AG04449 (cell line): ENCODE data around the gene MAP3K8.
A peak's percentile ranks its signal among the peaks of the same experiment; 100 is the strongest.

Source experiments
- CTCF ChIA-PET: fragments of 350-600 bp; formaldehyde crosslinking; extraction: SDS; loops from one replicate; lab custom pipeline; 2021; ENCODE audit warnings: antibody characterized with exemption; lab: Yijun Ruan, JAX
- POLR2A ChIA-PET: fragments of 400-600, 350-600 bp; formaldehyde crosslinking; extraction: SDS; loops from one replicate; lab custom pipeline; 2020; ENCODE audit warnings: antibody characterized with exemption, inconsistent platforms; lab: Yijun Ruan, JAX
- DNase-seq: peaks from one replicate; pipeline ENCODE4 v3.0.0-alpha.2; 2010; ENCODE audit warnings: low read depth, low spot score
- H3K4me3 ChIP-seq: 2 replicates; pipeline ENCODE4 v1.5.1; 2011; ENCODE audit warnings: low read depth, mild to moderate bottlenecking, control low read depth, low read length
- CTCF ChIP-seq: IDR thresholded peaks from one replicate; pipeline ENCODE4 v1.5.1; 2011; ENCODE audit warnings: mild to moderate bottlenecking, moderate library complexity, low read length, control low read depth, inconsistent platforms; ENCODE audit not compliant: insufficient read depth; ENCODE audit errors: missing control alignments

The MAP3K8 gene

GRCh38 chr10:30390207-30390606 lies 43.8 kb upstream of the MAP3K8 start:
- ChIA-PET POLR2A (interaction anchor here (0.6 kb wide), 1 partner anchor 192 kb away, joined by 3 read pairs; no protein-coding TSS in a partner anchor), CTCF (interaction anchor here (1.0 to 9.8 kb wide), 6 partner anchors 12 to 200 kb away, joined by 3 to 222 read pairs (median 41); no protein-coding TSS in a partner anchor)
- no peak for DNase-seq
- H3K4me3 ChIP-seq, result no peak overlapping the region
- TF ChIP-seq CTCF, result no peak

GRCh38 chr10:30391266-30391665 lies 42.7 kb upstream of the MAP3K8 start:
- POLR2A ChIA-PET, result no interaction called here
- CTCF ChIA-PET, result interaction anchor here (0.8 to 9.8 kb wide), 15 partner anchors 9 to 392 kb away, joined by 3 to 222 read pairs (median 5); no protein-coding TSS in a partner anchor
- no peak overlapping the region for H3K4me3 ChIP-seq
- TF ChIP-seq CTCF, result no peak
- no peak for DNase-seq

GRCh38 chr10:30392564-30392990 lies 41.4 kb upstream of the MAP3K8 start:
- DNase-seq, result no peak
- POLR2A ChIA-PET, result no interaction called here
- peak; percentile 95 for TF ChIP-seq CTCF
- CTCF ChIA-PET, result interaction anchor here (0.7 to 9.8 kb wide), 37 partner anchors 8 to 394 kb away, joined by 3 to 222 read pairs (median 4); no protein-coding TSS in a partner anchor
- H3K4me3 ChIP-seq, result no peak overlapping the region

- no peak for DNase-seq
- H3K4me3 ChIP-seq, result no peak overlapping the region
- TF ChIP-seq CTCF, result no peak
- POLR2A ChIA-PET, result no interaction called here
- CTCF ChIA-PET, result interaction anchor here (0.9 to 9.8 kb wide), 8 partner anchors 15 to 398 kb away, joined by 3 to 222 read pairs (median 12); no protein-coding TSS in a partner anchor
These were observed 37.7 kb upstream of the MAP3K8 start for GRCh38 chr10:30396293-30396692.

- ChIA-PET CTCF (interaction anchor here (7.1 to 9.8 kb wide), 2 partner anchors 135 to 194 kb away, joined by 68 to 222 read pairs; no protein-coding TSS in a partner anchor), POLR2A (no interaction called here)
- TF ChIP-seq CTCF, result no peak
- H3K4me3 ChIP-seq, result no peak overlapping the region
- no peak for DNase-seq
These were observed 37.3 kb upstream of the MAP3K8 start for GRCh38 chr10:30396698-30397097.

GRCh38 chr10:30398193-30398592 lies 35.8 kb upstream of the MAP3K8 start:
- no peak overlapping the region for H3K4me3 ChIP-seq
- no peak for DNase-seq
- ChIA-PET POLR2A (no interaction called here), CTCF (interaction anchor here (0.9 to 5.3 kb wide), 3 partner anchors 15 to 194 kb away, joined by 4 to 39 read pairs (median 4); no protein-coding TSS in a partner anchor)
- TF ChIP-seq CTCF, result no peak
